Lower lobe of right lung (tissue), 2 donors: ENCODE results near the gene MYOZ3. TPM values are rescaled to one million over a fixed set of nuclear protein-coding genes. Genes with fewer than 3 reads are reported as not detected.
A peak's percentile ranks its signal among the peaks of the same experiment; 100 is the strongest.

Experiments
- ATAC-seq, 2 donors: fragments of 200-7000 bp; cut with Tn5 transposase; one replicate each; pipeline ENCODE4 v1.9.1; 2020 to 2022; ENCODE audit warnings: mild to moderate bottlenecking in 2 of 2, moderate library complexity in 2 of 2
- DNase-seq: peaks from one replicate; pipeline ENCODE4 v3.0.0-alpha.2; 2020
- H3K27ac ChIP-seq: fragments of 200-600 bp; one replicate; pipeline ENCODE4 v1.8.0; 2022
- H3K27me3 ChIP-seq: fragments of 200-600 bp; one replicate; pipeline ENCODE4 v1.8.0; 2022; ENCODE audit warnings: low read depth
- H3K36me3 ChIP-seq: fragments of 200-600 bp; one replicate; pipeline ENCODE4 v1.8.0; 2022; ENCODE audit warnings: mild to moderate bottlenecking
- H3K4me1 ChIP-seq: fragments of 200-600 bp; one replicate; pipeline ENCODE4 v1.8.0; 2022
- H3K4me3 ChIP-seq: fragments of 200-600 bp; one replicate; pipeline ENCODE4 v1.8.0; 2022; ENCODE audit warnings: mild to moderate bottlenecking
- H3K9me3 ChIP-seq: fragments of 200-600 bp; one replicate; pipeline ENCODE4 v1.8.0; 2022
- CTCF ChIP-seq: fragments of 200-600 bp; IDR thresholded peaks from one replicate; pipeline ENCODE4 v1.8.0; 2022; ENCODE audit warnings: antibody characterized with exemption, mild to moderate bottlenecking
- intact Hi-C: fragments of 100-400 bp; cut with DNase I; formaldehyde crosslinking; loops from one replicate; pipeline ENCODE4 v1.11.0; 2022
- total RNA-seq: library from RNA; stranded (reverse); fragmentation: NEBNext Ultra II Directional; extraction: Animal tissue kit (Norgen Biotek cat#: 25700); gene quantifications from one replicate; pipeline ENCODE4 v1.2.1, GENCODE V29; 2021
- donor health status: DM: no; HTN: yes; CAD: no; lungs with severe emphysema.

The MYOZ3 gene
- total RNA-seq, 1 donor from 2014 or later: 0.92 TPM

GRCh38 chr5:150676578-150676977, 15.5 kb downstream of the MYOZ3 start:
- H3K4me3 ChIP-seq: no peak overlapping the region
- no peaks in the 10 kb centered on the region for H3K36me3 ChIP-seq
- peaks cover 3% of the 10 kb centered on the region for H3K27me3 ChIP-seq
- intact Hi-C loops: no loop called here
- no peak for TF ChIP-seq CTCF
- ATAC-seq (no peak), DNase-seq (no peak)
- no peak overlapping the region for H3K27ac ChIP-seq
- peaks cover 18% of the 10 kb centered on the region for H3K4me1 ChIP-seq
- no peaks in the 10 kb centered on the region for H3K9me3 ChIP-seq

- no peak for ATAC-seq
- Histone ChIP-seq H3K4me1 (no peaks in the 10 kb centered on the region), H3K27me3 (no peaks in the 10 kb centered on the region), H3K4me3 (no peak overlapping the region), H3K36me3 (peaks cover 47% of the 10 kb centered on the region), H3K9me3 (no peaks in the 10 kb centered on the region), H3K27ac (no peak overlapping the region)
- no peak for DNase-seq
- intact Hi-C loops: no loop called here
- TF ChIP-seq CTCF: no peak
Observed at GRCh38 chr5:150689120-150689519, 28.1 kb downstream of the MYOZ3 start.

GRCh38 chr5:150690760-150691159, 29.7 kb downstream of the MYOZ3 start:
- H3K27me3 ChIP-seq: no peaks in the 10 kb centered on the region
- no peaks in the 10 kb centered on the region for H3K9me3 ChIP-seq
- intact Hi-C loops: no loop called here
- no peak overlapping the region for H3K4me3 ChIP-seq
- no peak for TF ChIP-seq CTCF
- no peak overlapping the region for H3K27ac ChIP-seq
- H3K36me3 ChIP-seq: peaks cover 64% of the 10 kb centered on the region
- no peaks in the 10 kb centered on the region for H3K4me1 ChIP-seq
- no peak for ATAC-seq
- DNase-seq: no peak

GRCh38 chr5:150692276-150692675, 31.2 kb downstream of the MYOZ3 start:
- no peaks in the 10 kb centered on the region for H3K4me1 ChIP-seq
- H3K27ac ChIP-seq: no peak overlapping the region
- H3K36me3 ChIP-seq: peaks cover 75% of the 10 kb centered on the region
- DNase-seq: no peak
- no peak for TF ChIP-seq CTCF
- H3K9me3 ChIP-seq: no peaks in the 10 kb centered on the region
- H3K4me3 ChIP-seq: no peak overlapping the region
- intact Hi-C loops: no loop called here
- no peak for ATAC-seq
- H3K27me3 ChIP-seq: no peaks in the 10 kb centered on the region

GRCh38 chr5:150694612-150695011, 33.6 kb downstream of the MYOZ3 start:
- H3K27me3 ChIP-seq: no peaks in the 10 kb centered on the region
- peaks cover 9% of the 10 kb centered on the region for H3K4me1 ChIP-seq
- H3K36me3 ChIP-seq: peaks cover 88% of the 10 kb centered on the region
- intact Hi-C loops: no loop called here
- no peak for TF ChIP-seq CTCF
- H3K9me3 ChIP-seq: no peaks in the 10 kb centered on the region
- no peak for ATAC-seq
- no peak overlapping the region for H3K27ac ChIP-seq
- DNase-seq: no peak
- no peak overlapping the region for H3K4me3 ChIP-seq

GRCh38 chr5:150700246-150700593, 39.2 kb downstream of the MYOZ3 start:
- ATAC-seq (peak in 1 of 2 donors; percentile 8), DNase-seq (no peak)
- Histone ChIP-seq H3K36me3 (peaks cover 37% of the 10 kb centered on the region), H3K9me3 (no peaks in the 10 kb centered on the region), H3K27ac (peak overlapping the region; percentile 98), H3K4me1 (peaks cover 18% of the 10 kb centered on the region), H3K4me3 (peak overlapping the region; percentile 94), H3K27me3 (no peaks in the 10 kb centered on the region)
- intact Hi-C loops: no loop called here
- no peak for TF ChIP-seq CTCF
